ENCODE data around the gene SHB. TPM values are rescaled to one million over a fixed set of nuclear protein-coding genes. Genes with fewer than 3 reads are reported as not detected.

The SHB gene
- total RNA-seq, 2 experiments from 2014 or later: 1.2 to 1.3 TPM

GRCh38 chr9:37988602-37989001 is 80.4 kb downstream of the SHB start:
- Mint-ChIP-seq H3K27me3 (peaks cover 5% of the 10 kb centered on the region), H3K36me3 (ENCODE audit: low read depth) (no peaks in the 10 kb centered on the region), H3K4me3 (no peak overlapping the region), H3K9me3 (ENCODE audit: low read depth) (no peaks in the 10 kb centered on the region), H3K4me1 (peaks cover 5% of the 10 kb centered on the region), H3K27ac (no peak overlapping the region)
- ATAC-seq (no peak), DNase-seq (no peak)
- ChIA-PET POLR2A (interaction anchor here (0.7 kb wide), 1 partner anchor 17 kb away, joined by 3 read pairs; no protein-coding TSS in a partner anchor), CTCF (interaction anchor here (1.0 kb wide), 1 partner anchor 28 kb away, joined by 4 read pairs; no protein-coding TSS in a partner anchor)
- intact Hi-C loops (cut with DNase I, micrococcal nuclease): loop anchor here in 1 of 2 experiments (1.0 kb wide), 1 partner anchor 13 kb away; no protein-coding TSS in a partner anchor

- intact Hi-C loops (cut with DNase I, micrococcal nuclease): loop anchor here in 1 of 2 experiments (1.0 kb wide), 1 partner anchor 13 kb away; no protein-coding TSS in a partner anchor
- ChIA-PET POLR2A (no interaction called here), CTCF (interaction anchor here (0.5 to 1.0 kb wide), 2 partner anchors 28 to 306 kb away, joined by 3 to 4 read pairs; no protein-coding TSS in a partner anchor)
- Mint-ChIP-seq H3K27me3 (peaks cover 3% of the 10 kb centered on the region), H3K36me3 (ENCODE audit: low read depth) (no peaks in the 10 kb centered on the region), H3K4me3 (no peak overlapping the region), H3K27ac (no peak overlapping the region), H3K4me1 (peaks cover 3% of the 10 kb centered on the region), H3K9me3 (ENCODE audit: low read depth) (no peaks in the 10 kb centered on the region)
- no peak for DNase-seq
- no peak for ATAC-seq
These were observed 81.0 kb downstream of the SHB start for GRCh38 chr9:37988041-37988440.

- intact Hi-C loops (cut with DNase I, micrococcal nuclease): no loop called here
- Mint-ChIP-seq H3K27me3 (no peaks in the 10 kb centered on the region), H3K4me3 (no peak overlapping the region), H3K4me1 (no peaks in the 10 kb centered on the region), H3K9me3 (ENCODE audit: low read depth) (no peaks in the 10 kb centered on the region), H3K36me3 (ENCODE audit: low read depth) (peaks cover 2% of the 10 kb centered on the region), H3K27ac (no peak overlapping the region)
- ATAC-seq (no peak), DNase-seq (no peak)
- ChIA-PET CTCF (interaction anchor here (0.5 kb wide), 1 partner anchor 306 kb away, joined by 3 read pairs; no protein-coding TSS in a partner anchor), POLR2A (no interaction called here)
These were observed 81.5 kb downstream of the SHB start for GRCh38 chr9:37987467-37987981.

DNA sequence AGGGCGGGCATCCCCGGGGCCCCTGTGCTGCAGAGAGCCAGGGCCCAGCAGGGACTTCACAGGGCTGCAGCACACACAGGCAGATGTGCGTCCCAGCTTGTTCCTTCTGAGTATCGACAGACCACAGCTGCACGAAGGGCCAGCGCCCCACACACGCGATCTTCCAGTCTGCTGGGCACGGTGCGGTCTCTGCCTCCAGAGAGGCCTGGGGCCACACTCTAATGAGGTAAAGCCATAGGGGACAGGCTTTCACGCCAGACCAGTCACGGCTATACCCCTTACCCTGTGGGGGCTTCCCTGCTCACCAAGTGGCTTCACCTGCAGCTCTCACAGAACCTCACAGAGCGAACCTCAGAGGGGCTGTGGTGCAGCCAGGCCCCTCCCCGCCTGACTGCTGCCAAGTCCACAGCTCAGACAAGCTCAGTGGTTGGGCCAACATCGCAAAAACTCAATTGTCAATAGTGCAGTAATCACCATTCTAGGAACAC is 82.2 kb downstream of the SHB start:
- H3K4me1 Mint-ChIP-seq: no peaks in the 10 kb centered on the region
- CTCF ChIA-PET: no interaction called here
- H3K27ac Mint-ChIP-seq: no peak overlapping the region
- H3K36me3 Mint-ChIP-seq (ENCODE audit: low read depth): peaks cover 2% of the 10 kb centered on the region
- POLR2A ChIA-PET: no interaction called here
- no peaks in the 10 kb centered on the region for H3K27me3 Mint-ChIP-seq
- no peaks in the 10 kb centered on the region for H3K9me3 Mint-ChIP-seq (ENCODE audit: low read depth)
- H3K4me3 Mint-ChIP-seq: no peak overlapping the region
- ATAC-seq (no peak), DNase-seq (no peak)
- intact Hi-C loops (cut with DNase I, micrococcal nuclease): no loop called here

DNA sequence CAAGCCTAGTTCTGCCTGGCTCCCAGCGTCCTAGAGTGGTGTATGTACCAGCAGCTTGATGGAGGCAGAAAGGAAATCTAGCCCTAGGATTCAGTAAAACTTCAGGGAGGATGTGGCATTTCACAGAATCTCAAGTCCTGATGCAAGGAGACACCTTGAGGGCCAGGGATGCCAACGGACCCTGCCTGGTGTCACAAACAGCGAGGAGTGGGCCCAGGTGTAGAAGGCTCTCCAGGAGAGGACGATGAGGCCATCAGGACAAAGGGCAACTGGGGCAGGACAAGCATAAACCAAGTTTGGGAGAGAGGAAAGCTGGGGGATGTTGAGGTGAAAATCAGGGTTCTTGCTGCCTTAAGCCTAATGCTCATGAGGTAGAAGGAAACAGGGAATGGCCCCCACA is 83.0 kb downstream of the SHB start:
- H3K27me3 Mint-ChIP-seq: no peaks in the 10 kb centered on the region
- ChIA-PET POLR2A (no interaction called here), CTCF (no interaction called here)
- peaks cover 2% of the 10 kb centered on the region for H3K36me3 Mint-ChIP-seq (ENCODE audit: low read depth)
- DNase-seq: no peak
- ATAC-seq: no peak
- H3K4me1 Mint-ChIP-seq: no peaks in the 10 kb centered on the region
- no peak overlapping the region for H3K4me3 Mint-ChIP-seq
- H3K27ac Mint-ChIP-seq: no peak overlapping the region
- intact Hi-C loops (cut with DNase I, micrococcal nuclease): no loop called here
- H3K9me3 Mint-ChIP-seq (ENCODE audit: low read depth): no peaks in the 10 kb centered on the region

GRCh38 chr9:37984672-37985611 is 84.1 kb downstream of the SHB start:
- Mint-ChIP-seq H3K4me1 (no peaks in the 10 kb centered on the region), H3K36me3 (ENCODE audit: low read depth) (peaks cover 2% of the 10 kb centered on the region), H3K27me3 (no peaks in the 10 kb centered on the region), H3K27ac (no peak overlapping the region), H3K9me3 (ENCODE audit: low read depth) (no peaks in the 10 kb centered on the region), H3K4me3 (no peak overlapping the region)
- intact Hi-C loops (cut with DNase I, micrococcal nuclease): no loop called here
- ChIA-PET CTCF (no interaction called here), POLR2A (no interaction called here)
- DNase-seq: no peak
- peak; percentile 86 for ATAC-seq

- H3K27me3 Mint-ChIP-seq: no peaks in the 10 kb centered on the region
These were observed 84.8 kb downstream of the SHB start for GRCh38 chr9:37984278-37984671.

GRCh38 chr9:37983381-37984067 is 85.5 kb downstream of the SHB start:
- Mint-ChIP-seq H3K27ac (no peak overlapping the region), H3K9me3 (ENCODE audit: low read depth) (no peaks in the 10 kb centered on the region), H3K36me3 (ENCODE audit: low read depth) (peaks cover 2% of the 10 kb centered on the region), H3K27me3 (no peaks in the 10 kb centered on the region), H3K4me3 (no peak overlapping the region), H3K4me1 (no peaks in the 10 kb centered on the region)
- ChIA-PET POLR2A (no interaction called here), CTCF (no interaction called here)
- intact Hi-C loops (cut with DNase I, micrococcal nuclease): no loop called here
- no peak for ATAC-seq
- DNase-seq: no peak

More at GRCh38 chr9:37984278-37984671, 84.8 kb downstream of the SHB start:
- no peak for DNase-seq
- Mint-ChIP-seq H3K36me3 (ENCODE audit: low read depth) (peaks cover 2% of the 10 kb centered on the region), H3K27ac (no peak overlapping the region), H3K4me1 (no peaks in the 10 kb centered on the region), H3K9me3 (ENCODE audit: low read depth) (no peaks in the 10 kb centered on the region), H3K4me3 (no peak overlapping the region)
- intact Hi-C loops (cut with DNase I, micrococcal nuclease): no loop called here
- ChIA-PET POLR2A (no interaction called here), CTCF (no interaction called here)
- no peak for ATAC-seq

- CTCF ChIA-PET: no interaction called here
These were observed 89.2 kb downstream of the SHB start for GRCh38 chr9:37979844-37980243.

DNA sequence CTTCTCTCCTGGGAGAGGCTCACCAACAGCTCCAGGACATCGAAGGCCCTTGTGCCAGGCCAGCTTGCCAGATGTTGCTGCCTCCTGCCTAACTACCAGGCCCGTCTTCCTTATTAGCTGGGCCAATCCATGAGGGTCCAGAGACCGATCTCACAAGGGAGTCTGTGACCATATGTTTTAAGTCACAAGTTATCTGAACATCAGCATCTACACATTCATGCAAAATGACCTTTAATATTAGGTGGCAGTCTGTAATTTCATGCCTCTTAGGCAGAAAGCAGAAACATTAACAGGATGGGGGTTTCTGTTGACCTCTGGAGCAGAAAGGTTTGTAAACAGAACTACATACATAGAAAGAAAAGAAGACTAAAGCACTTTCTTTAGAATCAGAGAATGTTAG is 90.0 kb downstream of the SHB start:
- Mint-ChIP-seq H3K4me3 (no peak overlapping the region), H3K27me3 (no peaks in the 10 kb centered on the region), H3K9me3 (ENCODE audit: low read depth) (no peaks in the 10 kb centered on the region), H3K36me3 (ENCODE audit: low read depth) (peaks cover 2% of the 10 kb centered on the region), H3K27ac (no peak overlapping the region), H3K4me1 (no peaks in the 10 kb centered on the region)
- no peak for ATAC-seq
- intact Hi-C loops (cut with DNase I, micrococcal nuclease): no loop called here
- DNase-seq: no peak
- ChIA-PET CTCF (interaction anchor here (0.7 to 1.3 kb wide), 2 partner anchors 12 kb away, joined by 3 read pairs; no protein-coding TSS in a partner anchor), POLR2A (no interaction called here)

More at GRCh38 chr9:37979844-37980243, 89.2 kb downstream of the SHB start:
- Mint-ChIP-seq H3K27ac (no peak overlapping the region), H3K9me3 (ENCODE audit: low read depth) (no peaks in the 10 kb centered on the region), H3K4me1 (no peaks in the 10 kb centered on the region), H3K36me3 (ENCODE audit: low read depth) (peaks cover 2% of the 10 kb centered on the region), H3K27me3 (no peaks in the 10 kb centered on the region), H3K4me3 (no peak overlapping the region)
- ATAC-seq (no peak), DNase-seq (no peak)
- intact Hi-C loops (cut with DNase I, micrococcal nuclease): no loop called here
- POLR2A ChIA-PET: no interaction called here

DNA sequence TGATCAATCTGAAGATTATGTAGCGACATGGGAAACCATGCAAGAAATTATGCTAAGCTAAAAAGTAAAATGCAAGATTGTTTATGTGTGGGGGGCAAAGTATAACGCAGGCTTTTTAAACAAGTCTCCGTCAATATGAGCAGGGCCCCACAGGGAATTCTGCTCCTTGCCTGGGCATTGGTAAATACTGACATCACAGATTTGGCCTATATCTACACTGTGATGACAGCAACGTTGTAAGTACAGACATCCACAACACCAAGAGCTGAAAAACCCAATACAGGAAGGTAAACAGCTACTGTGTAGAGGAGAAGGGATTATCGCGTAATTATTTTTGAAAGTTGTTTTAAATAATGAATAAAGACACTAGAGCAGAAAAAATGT is 90.6 kb downstream of the SHB start:
- CTCF ChIA-PET: interaction anchor here (0.7 to 1.3 kb wide), 2 partner anchors 12 to 13 kb away, joined by 3 read pairs; no protein-coding TSS in a partner anchor

More for the DNA sequence above, 90.6 kb downstream of the SHB start:
- H3K9me3 Mint-ChIP-seq (ENCODE audit: low read depth): no peaks in the 10 kb centered on the region
- H3K27me3 Mint-ChIP-seq: no peaks in the 10 kb centered on the region
- intact Hi-C loops (cut with DNase I, micrococcal nuclease): no loop called here
- DNase-seq (no peak), ATAC-seq (no peak)
- POLR2A ChIA-PET: no interaction called here
- peaks cover 2% of the 10 kb centered on the region for H3K36me3 Mint-ChIP-seq (ENCODE audit: low read depth)
- H3K4me1 Mint-ChIP-seq: no peaks in the 10 kb centered on the region
- no peak overlapping the region for H3K4me3 Mint-ChIP-seq
- H3K27ac Mint-ChIP-seq: no peak overlapping the region

Measured in activated CD4-positive, alpha-beta T cell treated with anti-CD3 and anti-CD28 coated beads for 36 hours (primary cell).